Body of pancreas (tissue), 4 donors: ENCODE results near the gene PRPS1. TPM values are rescaled to one million over a fixed set of nuclear protein-coding genes. Genes with fewer than 3 reads are reported as not detected.
"Not testable (repeated sequence)": the region's sequence is repeated elsewhere in the genome, so short reads cannot be mapped to it uniquely, and the experiment has no call there.

Experiments
- ATAC-seq: fragments of 150-250 bp; one replicate; pipeline ENCODE4 v1.9.1; 2016
- DNase-seq, 4 donors: peaks; one replicate each; pipeline ENCODE4 v3.0.0-alpha.2; 2019
- H3K27ac ChIP-seq, 4 donors: fragments of 200-600 bp; sonication (generic); 1 replicate in 3 of 4; 2 replicates in 1 of 4; pipeline versions ENCODE4 v1.5.1 to v1.6.1; 2016 to 2019; ENCODE audit warnings: mild to moderate bottlenecking in 1 of 4, mixed read lengths in 1 of 4, moderate library complexity in 1 of 4
- H3K27me3 ChIP-seq, 2 donors: fragments of 200-600 bp; sonication (generic); one replicate each; pipeline ENCODE4 v1.6.0; 2016; ENCODE audit warnings: mild to moderate bottlenecking in 1 of 2
- H3K36me3 ChIP-seq, 2 donors: fragments of 200-600 bp; sonication (generic); replicated peaks in 1 of 2; 2 replicates each; pipeline ENCODE4 v1.5.1; 2016; ENCODE audit warnings: low read depth in 2 of 2; ENCODE audit not compliant: insufficient read depth in 1 of 2
- H3K4me1 ChIP-seq: fragments of 200-600 bp; sonication (generic); one replicate; pipeline ENCODE4 v1.6.0; 2016
- H3K4me3 ChIP-seq, 2 donors: fragments of 200-600 bp; sonication (generic); 1 replicate in 1 of 2; 2 replicates in 1 of 2; pipeline ENCODE4 v1.5.1; 2016 to 2019
- H3K9me3 ChIP-seq, 3 donors: fragments of 200-600 bp; sonication (generic); 1 replicate in 2 of 3; 2 replicates in 1 of 3; pipeline ENCODE4 v1.5.1; 2016
- CTCF ChIP-seq, 7 experiments: fragments of 450-650 bp in 4 of 7; fragments of 200-600 bp in 3 of 7; sonication (generic) in 3 of 7; IDR thresholded peaks; one replicate each; pipeline ENCODE4 v1.5.1; 2016 to 2019; ENCODE audit warnings: antibody characterized with exemption in 7 of 7
- POLR2A ChIP-seq, 3 donors: fragments of 450-650 bp; IDR thresholded peaks; one replicate each; pipeline ENCODE4 v1.6.1; 2016; ENCODE audit warnings: antibody characterized with exemption in 3 of 3, mild to moderate bottlenecking in 2 of 3
- WGBS, 2 donors: methylation state at CpG; one replicate each; pipeline ENCODE4 v1.1.5; 2017; 5-methylcytosine and 5-hydroxymethylcytosine counted together
- intact Hi-C: fragments of 100-400 bp; cut with DNase I; formaldehyde crosslinking; loops from one replicate; pipeline ENCODE4 v1.15.1; 2023
- total RNA-seq, 2 donors: library from RNA; depleted of rRNA; stranded (reverse); fragments of >200 nt; gene quantifications; one replicate each; pipeline ENCODE4 v1.1.0, GENCODE V29; 2016

The PRPS1 gene
- total RNA-seq, 2 donors from 2014 or later = 6.5 to 18.1 TPM

DNA sequence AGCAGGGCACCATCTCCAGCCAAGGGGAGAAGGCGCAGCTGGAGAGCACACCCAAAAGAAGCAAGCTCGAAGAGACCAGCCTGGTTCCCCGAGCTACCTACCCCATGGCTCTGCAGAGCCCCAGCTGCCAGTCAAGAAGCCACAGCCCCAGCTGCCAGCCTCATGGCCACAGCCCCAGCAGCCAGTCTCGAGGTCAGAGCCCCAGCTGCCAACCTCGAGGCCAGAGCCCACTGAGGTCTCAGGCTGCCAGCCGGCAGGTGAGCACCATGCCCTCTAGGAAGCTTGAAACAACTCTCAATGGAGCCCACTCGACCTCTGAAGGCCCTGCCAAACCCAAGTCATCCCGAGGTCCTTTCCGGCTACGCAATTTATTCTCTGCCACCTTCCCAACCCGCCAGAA is 27.0 kb upstream of the PRPS1 start:
- TF ChIP-seq CTCF (IDR thresholded peaks at IDR 0.05) (no peak), POLR2A (IDR thresholded peaks at IDR 0.05) (no peak)
- intact Hi-C loops = no loop called here
- Histone ChIP-seq H3K4me3 (no peak overlapping the region), H3K9me3 (no peaks in the 10 kb centered on the region), H3K36me3 (no peaks in the 10 kb centered on the region), H3K4me1 (no peaks in the 10 kb centered on the region), H3K27me3 (no peaks in the 10 kb centered on the region), H3K27ac (no peak overlapping the region)
- DNase-seq (no peak), ATAC-seq (no peak)
- 91 to 100% methylated on average over 2 to 7 of the region's 11 CpGs for WGBS, 2 donors

DNA sequence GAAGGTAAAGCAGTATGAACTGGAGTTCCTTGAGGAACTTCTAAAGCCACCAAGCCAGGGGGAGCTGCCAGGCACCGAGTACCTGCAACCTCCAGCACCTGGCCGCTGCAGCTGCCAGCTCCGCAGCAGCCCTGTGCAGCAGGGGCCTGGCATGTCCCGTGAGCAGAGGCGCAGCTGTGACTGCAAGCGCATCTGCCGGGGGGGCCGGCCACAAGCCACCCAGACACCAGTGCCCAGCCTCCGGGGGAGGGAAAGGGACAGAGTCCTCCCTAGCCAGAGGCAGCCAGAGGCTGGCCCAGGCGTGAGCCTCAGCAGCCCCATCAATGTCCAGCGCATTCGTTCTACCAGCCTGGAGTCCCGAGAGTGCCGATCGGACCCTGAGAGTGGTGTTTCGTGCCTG is 26.6 kb upstream of the PRPS1 start:
- WGBS, 2 donors = 96 to 100% methylated on average over 7 to 8 of the region's 16 CpGs
- TF ChIP-seq POLR2A (IDR thresholded peaks at IDR 0.05) (no peak), CTCF (IDR thresholded peaks at IDR 0.05) (no peak)
- Histone ChIP-seq H3K4me3 (no peak overlapping the region), H3K27me3 (no peaks in the 10 kb centered on the region), H3K27ac (no peak overlapping the region), H3K4me1 (no peaks in the 10 kb centered on the region), H3K9me3 (no peaks in the 10 kb centered on the region), H3K36me3 (no peaks in the 10 kb centered on the region)
- ATAC-seq (no peak), DNase-seq (no peak)
- intact Hi-C loops = no loop called here

GRCh38 chrX:107602694-107603239 is 25.5 kb upstream of the PRPS1 start:
- DNase-seq = no peak
- WGBS, 2 donors = 94 to 100% methylated on average over 1 to 11 of the region's 21 CpGs
- no peaks in the 10 kb centered on the region for H3K27me3 ChIP-seq
- TF ChIP-seq POLR2A (IDR thresholded peaks at IDR 0.05) = no peak
- no peak for TF ChIP-seq CTCF (IDR thresholded peaks at IDR 0.05)
- H3K9me3 ChIP-seq = no peaks in the 10 kb centered on the region
- H3K4me1 ChIP-seq = no peaks in the 10 kb centered on the region
- ATAC-seq = no peak
- intact Hi-C loops = no loop called here
- H3K4me3 ChIP-seq = no peak overlapping the region
- H3K27ac ChIP-seq = no peak overlapping the region
- H3K36me3 ChIP-seq = no peaks in the 10 kb centered on the region

- 39% methylated on average over 4 of the region's 13 CpGs; no CpG with 5 or more reads in 1 of the 2 donors for WGBS, 2 donors
- H3K4me3 ChIP-seq = no peak overlapping the region
- no peaks in the 10 kb centered on the region for H3K36me3 ChIP-seq
- no peak for DNase-seq
- intact Hi-C loops = no loop called here
- H3K27me3 ChIP-seq = no peaks in the 10 kb centered on the region
- no peak for ATAC-seq
- no peak overlapping the region for H3K27ac ChIP-seq
- TF ChIP-seq POLR2A (IDR thresholded peaks at IDR 0.05) (no peak), CTCF (IDR thresholded peaks at IDR 0.05) (no peak)
- no peaks in the 10 kb centered on the region for H3K9me3 ChIP-seq
- no peaks in the 10 kb centered on the region for H3K4me1 ChIP-seq
Measured at GRCh38 chrX:107603429-107604159, 24.7 kb upstream of the PRPS1 start.

DNA sequence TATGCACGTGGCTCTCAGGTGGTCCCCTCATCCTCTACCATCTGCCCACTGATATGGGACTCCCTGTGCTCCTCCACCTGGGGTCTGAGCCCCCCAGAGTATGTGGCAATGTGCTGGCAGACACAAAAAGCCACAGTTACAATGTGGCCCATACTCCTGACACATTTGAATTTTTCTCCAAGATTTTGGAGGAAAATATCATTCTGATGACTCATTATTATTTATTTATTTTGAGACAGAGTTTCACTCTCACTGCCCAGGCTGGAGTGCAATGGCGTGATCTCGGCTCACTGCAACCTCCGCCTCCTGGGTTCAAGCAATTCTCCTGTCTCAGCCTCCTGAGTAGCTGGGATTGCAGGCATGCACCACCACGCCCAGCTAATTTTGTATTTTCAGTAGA is 19.2 kb upstream of the PRPS1 start:
- 81 to 92% methylated on average over 2 to 4 of the region's 5 CpGs for WGBS, 2 donors
- intact Hi-C loops = not testable (repeated sequence)

More for the DNA sequence above, 19.2 kb upstream of the PRPS1 start:
- not testable (repeated sequence) for H3K9me3 ChIP-seq, H3K27ac ChIP-seq, ATAC-seq, DNase-seq, H3K4me1 ChIP-seq, H3K27me3 ChIP-seq, H3K36me3 ChIP-seq, H3K4me3 ChIP-seq
